Suprapubic skin (tissue), 4 donors: ENCODE data around the gene CLDN18.

Experiments
- EP300 ChIP-seq: sonication (generic); formaldehyde crosslinking; IDR thresholded peaks from one replicate; pipeline ENCODE4 v1.6.1; 2017; ENCODE audit warnings: antibody characterized with exemption
- POLR2AphosphoS5 ChIP-seq, 3 donors: sonication (generic); formaldehyde crosslinking; IDR thresholded peaks; one replicate each; pipeline ENCODE4 v1.6.1; 2017; ENCODE audit warnings: antibody characterized with exemption in 3 of 3

- TF ChIP-seq POLR2AphosphoS5 (IDR thresholded peaks at IDR 0.05) (no peak), EP300 (no peak)
Observed at GRCh38 chr3:138025553-138025952, 15.6 kb downstream of the CLDN18 start.
